HG03039 (cell line): ENCODE data around the gene MYOG.

ENCODE experiments used
- ATAC-seq: cut with Tn5 transposase; IDR thresholded peaks from one replicate; pipeline ENCODE4 v1.9.1; 2021; ENCODE audit warnings: mild to moderate bottlenecking, moderate library complexity; ENCODE audit not compliant: unreplicated experiment

Gene MYOG

DNA sequence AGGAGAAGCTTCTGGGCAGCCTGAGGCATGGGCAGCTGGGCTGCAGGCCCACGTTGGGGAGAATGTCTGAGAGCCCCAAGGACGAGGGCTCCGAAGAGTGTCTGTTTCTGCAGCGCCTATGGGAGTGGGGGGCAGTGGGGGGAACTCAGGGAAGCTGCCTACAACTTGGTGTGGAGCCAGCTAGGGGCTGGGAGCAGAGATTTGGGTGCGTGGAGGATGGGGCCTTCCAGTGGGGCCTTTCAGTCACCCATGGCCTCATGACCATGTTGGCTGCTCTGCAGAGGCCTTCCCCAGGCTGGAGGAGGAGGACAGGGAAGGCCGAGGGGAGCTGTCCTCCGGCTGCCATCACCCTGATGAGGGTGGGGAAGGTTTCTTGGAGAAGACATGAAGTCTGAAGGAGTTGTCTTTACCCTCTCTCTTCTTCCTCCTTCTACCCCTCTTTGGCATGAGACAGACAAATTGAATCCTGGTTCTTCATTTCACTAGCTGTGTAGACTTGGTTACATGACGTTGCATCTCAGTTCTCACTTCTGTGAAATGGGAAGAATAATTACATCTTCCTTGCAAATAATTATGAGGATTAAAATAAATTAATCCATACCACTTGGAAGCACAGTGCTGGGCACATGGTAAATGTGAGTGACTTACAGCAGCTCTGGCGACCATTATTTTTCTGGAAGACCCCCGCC lies 51.2 kb downstream of the MYOG start:
- ATAC-seq, result no peak

DNA sequence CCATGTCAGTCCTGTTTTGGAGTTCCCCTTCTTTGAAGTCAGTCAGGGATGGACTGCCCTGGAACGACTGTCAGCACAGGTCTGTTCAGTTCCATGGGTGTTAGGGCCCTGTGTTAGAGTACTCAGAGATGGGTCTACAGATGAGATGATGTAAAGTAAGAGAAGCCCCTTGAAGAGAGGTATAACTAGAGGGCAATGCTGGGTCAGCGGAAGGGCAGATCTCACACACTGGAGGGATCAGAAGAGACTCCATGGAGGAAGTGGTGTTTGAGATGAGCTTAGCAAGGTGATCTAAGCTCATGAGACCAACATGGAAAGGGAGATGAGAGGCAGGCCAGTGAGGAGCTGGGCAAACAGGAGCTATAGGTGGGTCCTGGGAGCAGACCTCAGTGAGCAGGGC lies 51.9 kb downstream of the MYOG start:
- ATAC-seq, result no peak

DNA sequence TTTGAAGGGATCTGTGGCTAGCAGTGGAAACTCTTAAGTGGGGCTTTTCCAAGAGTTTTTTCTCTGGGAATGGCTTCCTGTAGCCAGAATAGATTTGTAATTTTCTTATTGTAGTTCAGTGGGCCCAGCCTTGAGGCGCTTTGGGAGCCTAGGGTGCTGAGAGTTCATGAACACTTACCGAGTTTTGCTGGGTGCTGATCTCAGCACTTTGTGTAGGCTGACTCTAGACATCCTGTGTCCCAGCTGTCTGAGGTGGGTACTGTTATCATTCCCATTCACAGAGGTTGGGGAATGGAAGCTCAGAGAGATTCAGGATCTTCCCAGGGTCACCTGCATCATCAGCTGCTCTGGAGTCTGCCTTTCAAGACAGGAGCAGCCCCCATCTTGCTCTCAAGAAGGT lies 52.5 kb downstream of the MYOG start:
- ATAC-seq, result no peak
